Nasal cavity respiratory epithelium epithelial cell of viscerocranial mucosa (primary cell): ENCODE measurements around the gene MMADHC. TPM values are rescaled to one million over a fixed set of nuclear protein-coding genes. Genes with fewer than 3 reads are reported as not detected.

Source experiments
- total RNA-seq: library from RNA; depleted of rRNA; stranded (reverse); fragments of >200 nt; gene quantifications from 2 replicates; pipeline ENCODE4 v1.2.3, GENCODE V29; 2014

Gene MMADHC
- 153 and 222 TPM in 2 replicates for total RNA-seq

DNA sequence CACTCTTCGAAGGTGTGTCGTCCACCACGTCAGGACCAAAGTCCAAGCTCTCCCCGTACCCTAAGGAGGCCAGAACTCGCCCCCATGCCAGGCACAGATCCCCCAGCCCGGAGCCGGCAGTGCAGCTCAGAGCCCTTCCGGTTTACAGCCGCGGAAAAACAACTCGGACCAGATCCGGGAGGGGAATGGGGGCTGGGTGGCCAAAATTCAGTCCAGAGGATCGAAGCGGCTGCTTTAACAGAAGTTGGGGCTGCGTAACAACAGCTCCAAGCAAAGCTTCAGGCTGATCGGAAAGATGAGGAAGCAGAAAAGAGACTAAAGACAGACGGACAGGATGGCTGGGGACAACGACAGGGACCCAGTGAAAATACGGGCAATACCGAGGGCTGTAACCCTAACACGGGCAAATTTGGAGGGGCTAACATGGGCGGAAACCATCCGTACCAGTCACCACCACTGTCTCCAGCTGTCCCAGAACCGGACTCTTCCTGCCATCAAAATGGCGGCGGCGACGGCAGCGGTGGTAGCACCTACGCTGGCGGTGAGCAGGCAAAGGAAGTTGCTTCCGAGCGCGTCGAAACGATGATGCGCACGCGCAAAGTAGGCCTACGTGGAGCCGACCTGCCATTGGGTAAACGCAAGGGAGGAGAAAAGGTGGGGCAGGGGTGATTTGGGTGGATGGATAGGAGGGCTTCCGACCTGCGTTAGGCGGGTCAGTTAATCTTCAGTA is at the start of gene MMADHC:
TSS of gene MMADHC (minus strand) at position 556 of the 730 bp plus-strand sequence. CDS start 678 bp downstream, outside the sequence.

